Right cardiac atrium (tissue), 5 donors: ENCODE results near the gene MTG1. TPM values are rescaled to one million over a fixed set of nuclear protein-coding genes. Genes with fewer than 3 reads are reported as not detected.
"Not testable (repeated sequence)": the region's sequence is repeated elsewhere in the genome, so short reads cannot be mapped to it uniquely, and the experiment has no call there.

ENCODE experiments used
- ATAC-seq, 2 donors: fragments of 200-7000 bp; cut with Tn5 transposase; one replicate each; pipeline versions ENCODE4 v1.8.0 to v1.9.1; 2020; ENCODE audit warnings: moderate library complexity in 2 of 2, mild to moderate bottlenecking in 1 of 2
- DNase-seq, 3 donors: peaks; one replicate each; pipeline ENCODE4 v3.0.0-alpha.2; 2020
- H3K27ac ChIP-seq: one replicate; pipeline ENCODE4 v1.5.1; 2013; ENCODE audit warnings: mild to moderate bottlenecking, low read length, control low read depth, moderate library complexity
- H3K27me3 ChIP-seq: one replicate; pipeline ENCODE4 v1.6.1; 2013; ENCODE audit not compliant: control insufficient read depth, insufficient read depth
- H3K4me1 ChIP-seq: one replicate; pipeline ENCODE4 v1.6.1; 2013; ENCODE audit warnings: low read length; ENCODE audit not compliant: control insufficient read depth, insufficient read depth
- H3K4me3 ChIP-seq: one replicate; pipeline ENCODE4 v1.5.1; 2013; ENCODE audit warnings: low read length, control low read depth
- H3K9me3 ChIP-seq: one replicate; pipeline ENCODE4 v1.6.1; 2013; ENCODE audit warnings: low read length; ENCODE audit not compliant: control insufficient read depth
- WGBS: extraction: QIAGEN DNeasy Blood & Tissue Kit; methylation state at CpG from one replicate; pipeline ENCODE4 v1.1.7; 2013; 5-methylcytosine and 5-hydroxymethylcytosine counted together
- intact Hi-C, 4 donors: fragments of 100-400 bp; cut with DNase I; formaldehyde crosslinking; loops; one replicate each; pipeline versions ENCODE4 v1.11.0 to v1.14.0; 2022 to 2023
- polyA plus RNA-seq: library from polyadenylated mRNA; stranded (reverse); fragments of 200-250 nt; gene quantifications from one replicate; pipeline ENCODE4 v1.2.3, GENCODE V29; 2013
- total RNA-seq, 4 donors: library from RNA; stranded (reverse); fragmentation: NEBNext Ultra II Directional; extraction: Animal tissue kit (Norgen Biotek cat#: 25700); gene quantifications; one replicate each; pipeline ENCODE4 v1.2.1, GENCODE V29; 2021
- donor health status: healthy with polysubstance abuse.
- donor health status: DM: no; HTN: yes; CAD: no.
- donor health status: DM: no; HTN: no; CAD: no.
- donor health status: DM: no; HTN: yes; CAD: no; lungs with severe emphysema.
- donor health status: DM: yes; HTN: yes; CAD: no.

Gene MTG1
- total and polyA plus RNA-seq, 5 donors = 17.2 to 25.3 (median 21.4) TPM

DNA sequence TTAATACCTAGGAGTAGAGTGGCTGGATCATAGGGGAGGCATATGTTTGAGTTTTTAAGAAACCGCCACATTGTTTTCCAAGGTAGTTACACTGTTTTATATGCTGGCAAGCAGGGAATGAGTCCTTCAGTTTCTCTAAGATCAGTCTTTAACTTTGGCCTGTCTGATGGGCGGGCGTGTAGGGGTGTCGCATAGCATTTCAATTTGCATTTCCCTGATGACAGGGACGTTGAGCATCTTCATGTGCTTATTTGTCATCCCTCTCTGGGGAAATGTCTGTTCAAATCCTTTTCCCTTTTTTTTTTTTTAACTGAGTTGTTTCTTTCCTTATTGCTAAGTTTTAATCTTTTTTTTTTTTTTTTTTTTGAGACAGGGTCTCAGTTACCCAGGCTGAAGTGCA, 9.8 kb downstream of the MTG1 start:
- DNase-seq (peak in 1 of 3 donors; percentile 10), ATAC-seq (no peak)
- intact Hi-C loops = no loop called here
- WGBS = 97% methylated on average over 5 of the region's 5 CpGs
- H3K9me3 ChIP-seq = no peaks in the 10 kb centered on the region
- no peaks in the 10 kb centered on the region for H3K4me1 ChIP-seq
- no peaks in the 10 kb centered on the region for H3K27me3 ChIP-seq
- H3K27ac ChIP-seq = no peak overlapping the region
- H3K4me3 ChIP-seq = no peak overlapping the region

GRCh38 chr10:133405272-133405671, 11.3 kb downstream of the MTG1 start:
- 66% methylated on average over 2 of the region's 2 CpGs for WGBS
- H3K27me3 ChIP-seq = no peaks in the 10 kb centered on the region
- no peak for ATAC-seq
- intact Hi-C loops = no loop called here
- DNase-seq = no peak
- no peak overlapping the region for H3K4me3 ChIP-seq
- H3K27ac ChIP-seq = no peak overlapping the region
- no peaks in the 10 kb centered on the region for H3K9me3 ChIP-seq
- H3K4me1 ChIP-seq = no peaks in the 10 kb centered on the region

DNA sequence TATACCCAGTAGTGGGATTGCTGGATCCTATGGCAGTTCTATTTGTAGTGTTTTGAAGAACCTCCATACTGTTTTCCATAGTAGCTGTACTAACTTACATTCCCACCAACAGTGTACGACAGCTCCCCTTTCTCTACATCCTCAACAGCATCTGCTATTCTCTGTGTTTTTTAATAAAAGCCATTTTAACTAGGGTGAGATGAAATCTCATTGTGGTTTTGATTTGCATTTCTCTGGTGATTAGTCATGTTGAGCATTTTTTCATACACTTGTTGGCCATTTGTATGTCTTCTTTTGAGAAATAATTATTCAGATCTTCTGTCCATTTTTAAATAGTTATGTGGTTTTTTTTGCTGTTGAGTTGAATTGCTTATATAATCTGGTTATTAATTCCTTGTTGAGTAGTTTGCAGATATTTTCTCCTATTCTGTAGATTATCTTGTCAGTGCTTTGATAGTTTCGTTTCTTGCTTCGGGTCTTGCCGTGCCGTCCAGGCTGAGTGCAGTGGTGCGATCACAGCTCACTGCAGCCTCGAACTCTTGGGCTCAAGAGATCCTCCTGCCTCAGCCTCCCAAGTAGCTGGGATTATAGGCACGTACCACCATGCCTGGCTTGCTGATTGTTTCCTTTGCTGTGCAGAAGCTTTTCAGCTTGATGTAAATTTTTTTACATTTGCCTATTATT, 12.0 kb downstream of the MTG1 start:
- ATAC-seq (no peak), DNase-seq (no peak)
- WGBS = 94% methylated on average over 8 of the region's 8 CpGs
- Histone ChIP-seq H3K27me3 (no peaks in the 10 kb centered on the region), H3K27ac (no peak overlapping the region), H3K4me1 (no peaks in the 10 kb centered on the region), H3K4me3 (no peak overlapping the region), H3K9me3 (no peaks in the 10 kb centered on the region)
- intact Hi-C loops = no loop called here

GRCh38 chr10:133411523-133412380, 17.8 kb downstream of the MTG1 start:
- Histone ChIP-seq H3K4me1 (no peaks in the 10 kb centered on the region), H3K27ac (no peak overlapping the region), H3K4me3 (no peak overlapping the region), H3K9me3 (peaks cover 1% of the 10 kb centered on the region), H3K27me3 (no peaks in the 10 kb centered on the region)
- no peak for DNase-seq
- WGBS = 97% methylated on average over 7 of the region's 7 CpGs
- ATAC-seq = no peak
- intact Hi-C loops = no loop called here

DNA sequence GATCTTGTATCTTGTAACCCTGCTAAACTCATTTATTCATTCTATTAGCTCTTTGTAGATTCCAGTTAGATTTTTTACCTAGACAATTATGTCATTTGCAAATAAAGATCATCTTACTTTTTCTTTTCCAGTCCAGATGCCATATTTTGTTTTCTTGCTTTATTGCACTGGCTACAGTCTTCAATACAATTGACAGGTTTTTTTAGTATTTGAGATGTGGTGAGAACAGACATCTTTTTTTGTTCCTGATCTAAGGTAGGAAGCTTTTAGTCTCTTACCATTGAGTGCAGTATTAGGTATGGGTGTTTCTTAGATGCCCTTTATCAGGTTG, 18.4 kb downstream of the MTG1 start:
- no peaks in the 10 kb centered on the region for H3K4me1 ChIP-seq
- H3K4me3 ChIP-seq = no peak overlapping the region
- H3K27me3 ChIP-seq = no peaks in the 10 kb centered on the region
- no peak for DNase-seq
- intact Hi-C loops = no loop called here
- H3K9me3 ChIP-seq = peaks cover 1% of the 10 kb centered on the region
- H3K27ac ChIP-seq = no peak overlapping the region
- ATAC-seq = no peak

GRCh38 chr10:133414401-133414800, 20.4 kb downstream of the MTG1 start:
- intact Hi-C loops, DNase-seq, H3K4me1 ChIP-seq, ATAC-seq, H3K27me3 ChIP-seq, H3K4me3 ChIP-seq, H3K9me3 ChIP-seq, H3K27ac ChIP-seq: not testable (repeated sequence)
- over 99% methylated on average over 20 of the region's 23 CpGs for WGBS

DNA sequence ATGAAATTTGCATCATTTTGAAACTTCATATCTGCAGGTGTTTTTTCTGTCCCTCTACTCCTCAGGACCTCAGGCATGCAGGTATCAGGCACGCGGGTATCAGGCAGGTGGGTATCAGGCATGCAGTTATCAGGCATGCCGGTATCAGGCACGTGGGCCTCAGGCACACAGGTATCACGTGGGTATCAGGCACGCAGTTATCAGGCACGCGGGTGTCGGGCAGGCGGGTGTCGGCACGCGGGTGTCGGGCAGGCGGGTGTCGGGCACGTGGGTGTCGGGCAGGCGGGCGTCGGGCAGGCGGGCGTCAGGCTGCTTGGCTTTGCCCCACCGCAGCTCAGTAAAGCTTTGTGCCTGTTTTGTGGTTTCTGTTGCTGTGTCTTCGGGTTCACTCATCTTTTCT, 21.8 kb downstream of the MTG1 start:
- peaks cover 1% of the 10 kb centered on the region for H3K9me3 ChIP-seq
- H3K27ac ChIP-seq = no peak overlapping the region
- no peaks in the 10 kb centered on the region for H3K4me1 ChIP-seq
- WGBS = 93% methylated on average over 25 of the region's 25 CpGs
- DNase-seq = peak in 1 of 3 donors; percentile 47
- H3K4me3 ChIP-seq = no peak overlapping the region
- no peak for ATAC-seq
- H3K27me3 ChIP-seq = no peaks in the 10 kb centered on the region
- intact Hi-C loops = no loop called here

- Histone ChIP-seq H3K4me3 (no peak overlapping the region), H3K27ac (no peak overlapping the region), H3K9me3 (no peaks in the 10 kb centered on the region), H3K27me3 (no peaks in the 10 kb centered on the region), H3K4me1 (peaks cover under 1% of the 10 kb centered on the region)
- ATAC-seq = no peak
- intact Hi-C loops = no loop called here
- 95% methylated on average over 14 of the region's 14 CpGs for WGBS
- DNase-seq = no peak
These were observed 24.5 kb downstream of the MTG1 start for GRCh38 chr10:133418289-133418993.

- peaks cover 2% of the 10 kb centered on the region for H3K4me1 ChIP-seq
- ATAC-seq (no peak), DNase-seq (peak in 1 of 3 donors; percentile 52)
- intact Hi-C loops = no loop called here
- no peak overlapping the region for H3K4me3 ChIP-seq
- H3K27ac ChIP-seq = no peak overlapping the region
- H3K27me3 ChIP-seq = no peaks in the 10 kb centered on the region
- WGBS = 95% methylated on average over 34 of the region's 34 CpGs
- no peaks in the 10 kb centered on the region for H3K9me3 ChIP-seq
These were observed 25.4 kb downstream of the MTG1 start for GRCh38 chr10:133419211-133419950.

DNA sequence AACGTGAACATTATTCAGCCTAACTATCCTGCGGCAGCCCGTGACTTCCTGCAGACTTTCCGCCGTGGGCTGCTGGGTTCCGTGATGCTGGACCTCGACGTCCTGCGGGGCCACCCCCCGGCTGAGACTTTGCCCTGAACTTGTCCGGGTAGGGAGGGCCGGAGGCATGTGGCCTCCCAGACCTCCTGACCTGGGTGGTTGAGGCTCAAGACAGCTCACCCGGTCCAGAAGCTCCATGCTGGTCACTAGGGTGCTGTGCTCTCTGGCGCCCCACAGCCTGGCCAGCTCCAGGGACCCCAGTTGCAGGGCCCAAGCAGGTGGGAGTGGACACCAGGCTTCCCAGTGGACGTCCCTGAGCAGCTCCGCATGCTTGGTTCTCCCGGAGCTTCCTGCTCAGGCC, 26.1 kb downstream of the MTG1 start:
- WGBS = 89% methylated on average over 17 of the region's 17 CpGs
- Histone ChIP-seq H3K9me3 (no peaks in the 10 kb centered on the region), H3K4me3 (no peak overlapping the region), H3K4me1 (peaks cover 2% of the 10 kb centered on the region), H3K27me3 (no peaks in the 10 kb centered on the region), H3K27ac (no peak overlapping the region)
- ATAC-seq (no peak), DNase-seq (no peak)
- intact Hi-C loops = loop anchor here in 1 of 4 donors (5.0 kb wide), 1 partner anchor 152 kb away; no protein-coding TSS in a partner anchor
